ENCODE results near the gene SLC22A5.
"Not testable (repeated sequence)": the region's sequence is repeated elsewhere in the genome, so short reads cannot be mapped to it uniquely, and the experiment has no call there.

SLC22A5 gene

GRCh38 chr5:132435447-132435846 lies 65.9 kb downstream of the SLC22A5 start:
- Histone ChIP-seq H3K27me3 (replicated peaks; ENCODE audit: control insufficient read depth, insufficient read depth, low read length) (no peaks in the 10 kb centered on the region), H3K4me3 (replicated peaks; ENCODE audit: low read depth, low read length) (no peak overlapping the region), H3K36me3 (ENCODE audit: control insufficient read depth, insufficient read depth, low read length) (peaks cover 3% of the 10 kb centered on the region)
- DNase-seq (ENCODE audit: extremely low read depth, insufficient read length), result no peak
- TF ChIP-seq CTCF (IDR thresholded peaks at IDR 0.05; ENCODE audit: insufficient read depth, low read length, poor library complexity, severe bottlenecking), result no peak

GRCh38 chr5:132435886-132436285 lies 66.4 kb downstream of the SLC22A5 start:
- Histone ChIP-seq H3K36me3 (ENCODE audit: control insufficient read depth, insufficient read depth, low read length) (peaks cover 3% of the 10 kb centered on the region), H3K4me3 (replicated peaks; ENCODE audit: low read depth, low read length) (no peak overlapping the region), H3K27me3 (replicated peaks; ENCODE audit: control insufficient read depth, insufficient read depth, low read length) (no peaks in the 10 kb centered on the region)
- no peak for TF ChIP-seq CTCF (IDR thresholded peaks at IDR 0.05; ENCODE audit: insufficient read depth, low read length, poor library complexity, severe bottlenecking)
- DNase-seq (ENCODE audit: extremely low read depth, insufficient read length), result no peak

- no peak for DNase-seq (ENCODE audit: extremely low read depth, insufficient read length)
- no peak overlapping the region for H3K4me3 ChIP-seq (replicated peaks; ENCODE audit: low read depth, low read length)
- no peaks in the 10 kb centered on the region for H3K27me3 ChIP-seq (replicated peaks; ENCODE audit: control insufficient read depth, insufficient read depth, low read length)
- H3K36me3 ChIP-seq (ENCODE audit: control insufficient read depth, insufficient read depth, low read length), result peaks cover 3% of the 10 kb centered on the region
- TF ChIP-seq CTCF (IDR thresholded peaks at IDR 0.05; ENCODE audit: insufficient read depth, low read length, poor library complexity, severe bottlenecking), result no peak
Observed at GRCh38 chr5:132436936-132437335, 67.4 kb downstream of the SLC22A5 start.

- DNase-seq (ENCODE audit: extremely low read depth, insufficient read length), result peak; percentile 79
- H3K36me3 ChIP-seq (ENCODE audit: control insufficient read depth, insufficient read depth, low read length), result peaks cover 3% of the 10 kb centered on the region
- no peaks in the 10 kb centered on the region for H3K27me3 ChIP-seq (replicated peaks; ENCODE audit: control insufficient read depth, insufficient read depth, low read length)
- peak overlapping the region; percentile 17; the same call in 1 of the 2 replicates for H3K4me3 ChIP-seq (replicated peaks; ENCODE audit: low read depth, low read length)
- TF ChIP-seq CTCF (IDR thresholded peaks at IDR 0.05; ENCODE audit: insufficient read depth, low read length, poor library complexity, severe bottlenecking), result no peak
Observed at GRCh38 chr5:132437604-132438266, 68.2 kb downstream of the SLC22A5 start.

GRCh38 chr5:132438267-132438645 lies 68.7 kb downstream of the SLC22A5 start:
- not testable (repeated sequence) for H3K36me3 ChIP-seq (ENCODE audit: control insufficient read depth, insufficient read depth, low read length); H3K27me3 ChIP-seq (replicated peaks; ENCODE audit: control insufficient read depth, insufficient read depth, low read length); DNase-seq (ENCODE audit: extremely low read depth, insufficient read length)
- H3K4me3 ChIP-seq (replicated peaks; ENCODE audit: low read depth, low read length), result peak overlapping the region; percentile 17; the same call in 1 of the 2 replicates

GRCh38 chr5:132438917-132439316 lies 69.4 kb downstream of the SLC22A5 start:
- H3K27me3 ChIP-seq (replicated peaks; ENCODE audit: control insufficient read depth, insufficient read depth, low read length), result no peaks in the 10 kb centered on the region
- no peak overlapping the region for H3K4me3 ChIP-seq (replicated peaks; ENCODE audit: low read depth, low read length)
- no peak for TF ChIP-seq CTCF (IDR thresholded peaks at IDR 0.05; ENCODE audit: insufficient read depth, low read length, poor library complexity, severe bottlenecking)
- no peak for DNase-seq (ENCODE audit: extremely low read depth, insufficient read length)
- H3K36me3 ChIP-seq (ENCODE audit: control insufficient read depth, insufficient read depth, low read length), result peaks cover 2% of the 10 kb centered on the region
